Liver (tissue), 9 donors: ENCODE data around the gene ACOT12. TPM values are rescaled to one million over a fixed set of nuclear protein-coding genes. Genes with fewer than 3 reads are reported as not detected.

Experiments used
- DNase-seq: peaks from one replicate; pipeline ENCODE4 v3.0.0-alpha.2; 2017; ENCODE audit warnings: low spot score
- H3K27ac ChIP-seq, 2 donors: one replicate each; pipeline ENCODE4 v1.7.0; 2013; ENCODE audit warnings: inconsistent platforms in 2 of 2, low read length in 2 of 2, control low read depth in 1 of 2, low read depth in 1 of 2, mild to moderate bottlenecking in 1 of 2
- H3K27me3 ChIP-seq, 4 donors: one replicate each; pipeline versions ENCODE4 v1.6.1 to v1.7.0; 2013; ENCODE audit warnings: low read length in 3 of 4, inconsistent platforms in 1 of 4, mild to moderate bottlenecking in 1 of 4, moderate library complexity in 1 of 4; ENCODE audit not compliant: control insufficient read depth in 4 of 4, insufficient read depth in 4 of 4
- H3K36me3 ChIP-seq, 4 donors: one replicate each; pipeline versions ENCODE4 v1.6.1 to v1.7.0; 2013; ENCODE audit warnings: low read length in 3 of 4, mild to moderate bottlenecking in 3 of 4, low read depth in 1 of 4, moderate library complexity in 1 of 4; ENCODE audit not compliant: control insufficient read depth in 4 of 4, insufficient read depth in 3 of 4
- H3K4me1 ChIP-seq, 4 donors: one replicate each; pipeline versions ENCODE4 v1.6.1 to v1.7.0; 2013; ENCODE audit warnings: low read length in 3 of 4, mild to moderate bottlenecking in 3 of 4, moderate library complexity in 1 of 4; ENCODE audit not compliant: control insufficient read depth in 4 of 4, insufficient read depth in 4 of 4
- H3K4me3 ChIP-seq, 3 donors: one replicate each; pipeline versions ENCODE4 v1.6.1 to v1.7.0; 2013; ENCODE audit warnings: low read length in 3 of 3, control low read depth in 1 of 3, low read depth in 1 of 3, mild to moderate bottlenecking in 1 of 3
- H3K9ac ChIP-seq, 2 donors: one replicate each; pipeline ENCODE4 v1.7.0; 2013; ENCODE audit warnings: low read length in 2 of 2, mild to moderate bottlenecking in 2 of 2, moderate library complexity in 2 of 2, control low read depth in 1 of 2, low read depth in 1 of 2
- H3K9me3 ChIP-seq, 4 donors: one replicate each; pipeline versions ENCODE4 v1.6.1 to v1.7.0; 2013; ENCODE audit warnings: low read length in 3 of 4; ENCODE audit not compliant: control insufficient read depth in 4 of 4
- CTCF ChIP-seq: fragments of 150-350 bp; IDR thresholded peaks from 2 replicates; pipeline ENCODE4 v1.5.1; 2017; ENCODE audit warnings: improper control_type of control experiment, low read depth, low read length; ENCODE audit not compliant: missing input control
- FOXA2 ChIP-seq: IDR thresholded peaks from 2 replicates; pipeline ENCODE4 v1.6.1; 2016; ENCODE audit warnings: antibody characterized with exemption
- GABPA ChIP-seq, 2 donors: IDR thresholded peaks in 1 of 2; conservative IDR thresholded peaks in 1 of 2; 2 replicates each; pipeline ENCODE4 v1.6.1; 2016; ENCODE audit warnings: antibody characterized with exemption in 2 of 2, mild to moderate bottlenecking in 1 of 2, moderate library complexity in 1 of 2
- HNF4A ChIP-seq, 2 donors: conservative IDR thresholded peaks; 2 replicates each; pipeline ENCODE4 v1.6.1; 2016; ENCODE audit warnings: antibody characterized with exemption in 2 of 2, mild to moderate bottlenecking in 2 of 2
- JUND ChIP-seq, 2 donors: IDR thresholded peaks; 2 replicates each; pipeline ENCODE4 v1.6.1; 2016; ENCODE audit warnings: antibody characterized with exemption in 2 of 2
- MAX ChIP-seq: IDR thresholded peaks from 2 replicates; pipeline ENCODE4 v1.6.1; 2016; ENCODE audit warnings: antibody characterized with exemption
- NR2F2 ChIP-seq: IDR thresholded peaks from 2 replicates; pipeline ENCODE4 v1.6.1; 2016; ENCODE audit warnings: antibody characterized with exemption
- RAD21 ChIP-seq, 2 donors: IDR thresholded peaks; 2 replicates each; pipeline ENCODE4 v1.6.1; 2016; ENCODE audit warnings: antibody characterized with exemption in 2 of 2, mild to moderate bottlenecking in 2 of 2
- RXRA ChIP-seq, 2 donors: IDR thresholded peaks; 2 replicates each; pipeline ENCODE4 v1.6.1; 2017 to 2018; ENCODE audit warnings: antibody characterized with exemption in 2 of 2, mild to moderate bottlenecking in 1 of 2
- SP1 ChIP-seq: IDR thresholded peaks from 2 replicates; pipeline ENCODE4 v1.6.1; 2018; ENCODE audit warnings: antibody characterized with exemption, mild to moderate bottlenecking
- TAF1 ChIP-seq: conservative IDR thresholded peaks from 2 replicates; pipeline ENCODE4 v1.6.1; 2016; ENCODE audit warnings: antibody characterized with exemption, mild to moderate bottlenecking
- WGBS: extraction: QIAGEN DNeasy Blood & Tissue Kit; methylation state at CpG from one replicate; pipeline ENCODE4 v1.1.7; 2013; 5-methylcytosine and 5-hydroxymethylcytosine counted together
- polyA plus RNA-seq, 2 donors: library from polyadenylated mRNA; stranded (reverse) in 1 of 2; unstranded in 1 of 2; fragments of 200-250 nt in 1 of 2; fragments of >200 nt in 1 of 2; fragmentation: Nextera tagmentation in 1 of 2; extraction: Ambion mirVana in 1 of 2; gene quantifications; one replicate each; pipeline versions ENCODE4 v1.2.1 to v1.2.3, GENCODE V29; 2013 to 2015
- total RNA-seq, 2 donors: library from RNA; depleted of rRNA; stranded (reverse); fragments of >200 nt; gene quantifications; one replicate each; pipeline ENCODE4 v1.2.3, GENCODE V29; 2014
- donor health status: healthy.
- donor health status: healthy.
- donor health status: healthy.
- donor health status: healthy.
- donor health status: healthy.

ACOT12 gene
- total and polyA plus RNA-seq, 4 donors: 16.9 to 76.4 (median 38.8) TPM

- 42% methylated on average over 1 of the region's 1 CpG for WGBS
- Histone ChIP-seq H3K4me1 (peaks cover 0 to 2% (median 0%) of the 10 kb centered on the region in 4 donors), H3K9me3 (no peaks in the 10 kb centered on the region), H3K4me3 (no peak overlapping the region), H3K27ac (no peak overlapping the region), H3K36me3 (peaks cover 0 to 6% (median 0%) of the 10 kb centered on the region in 4 donors), H3K9ac (no peak overlapping the region), H3K27me3 (no peaks in the 10 kb centered on the region)
- no peak for TF ChIP-seq MAX
- TF ChIP-seq HNF4A (conservative IDR thresholded peaks at IDR 0.05): no peak
- TF ChIP-seq JUND (IDR thresholded peaks at IDR 0.05): no peak
- TF ChIP-seq RAD21 (IDR thresholded peaks at IDR 0.05): no peak
- TF ChIP-seq CTCF: no peak
- no peak for TF ChIP-seq RXRA (IDR thresholded peaks at IDR 0.05)
- no peak for TF ChIP-seq NR2F2
- TF ChIP-seq TAF1: no peak
- no peak for TF ChIP-seq GABPA (IDR thresholded peaks at IDR 0.05 in 1 of 2, conservative IDR thresholded peaks at IDR 0.05 in 1 of 2)
- no peak for TF ChIP-seq FOXA2
- TF ChIP-seq SP1: no peak
- DNase-seq: no peak
Observed at GRCh38 chr5:81283976-81284375, 110.0 kb downstream of the ACOT12 start.

Other genes with a start within 250 kb of the ACOT12 start
- 1 to 10 TPM in 1 of 2 donors, under 1 TPM in 1; 0.59 to 2.6 TPM for gene CKMT2, start 160.8 kb downstream of the ACOT12 start, total RNA-seq
- 1 to 10 TPM in 1 of 2 donors, under 1 TPM in 1; 0.20 to 1.1 TPM for gene CKMT2, start 160.8 kb downstream of the ACOT12 start, polyA plus RNA-seq
- 10 to 100 TPM; 18.2 to 19.8 TPM for gene ZCCHC9, start 92.5 kb downstream of the ACOT12 start, total RNA-seq
- gene ZCCHC9, start 92.5 kb downstream of the ACOT12 start, polyA plus RNA-seq: 10 to 100 TPM; 13.5 to 19.9 TPM